HCT116 (cell line): ENCODE results near the gene MAP1LC3B2. TPM values are rescaled to one million over a fixed set of nuclear protein-coding genes. Genes with fewer than 3 reads are reported as not detected.

Experiments used
- ATAC-seq: fragments of 200-7000 bp; cut with Tn5 transposase; 2 replicates; pipeline ENCODE4 v1.9.1; 2020; ENCODE audit warnings: mild to moderate bottlenecking, moderate library complexity
- BruUV-seq: library from RNA; stranded (reverse); fragments of 400-500 nt; replicated peaks from 2 replicates; lab custom pipeline; 2021; lab: Mats Ljungman, UMichigan
- CTCF ChIA-PET: fragments of 300-600 bp; sonication (Branson Sonifier 250); formaldehyde crosslinking; loops from one replicate; lab custom pipeline; 2021; ENCODE audit warnings: antibody characterized with exemption; lab: Charles Lee
- POLR2A ChIA-PET: fragments of 300-600, 350-600 bp; sonication (Branson Sonifier 250); formaldehyde crosslinking; loops from one replicate; lab custom pipeline; 2021; ENCODE audit warnings: antibody characterized with exemption; lab: Charles Lee
- RAD21 ChIA-PET, 2 experiments: fragments of 300-600 bp; sonication (Branson Sonifier 250); formaldehyde crosslinking; loops; one replicate each; lab custom pipeline; 2023; ENCODE audit warnings: low total read pairs in 2 of 2; ENCODE audit not compliant: uncharacterized antibody in 2 of 2, unreplicated experiment in 2 of 2, low non-redundant PET in 1 of 2; lab: Charles Lee
- DNase-seq: peaks from one replicate; pipeline ENCODE4 v3.0.0-alpha.2; 2010; ENCODE audit warnings: low read depth, low spot score
- H2AFZ ChIP-seq: fragments of 200-600 bp; shearing (Covaris generic), sonication (generic); 2 replicates; pipeline ENCODE4 v1.6.1; 2017; ENCODE audit warnings: low read depth, mixed run types, mixed read lengths, antibody characterized with exemption, low read length; ENCODE audit not compliant: poor library complexity, severe bottlenecking
- H3K27ac ChIP-seq: 2 replicates; pipeline ENCODE4 v1.5.1; 2012; ENCODE audit warnings: low read depth, low read length
- H3K27me3 ChIP-seq: fragments of 200-600 bp; sonication (generic); 2 replicates; pipeline ENCODE4 v1.6.1; 2016; ENCODE audit warnings: mixed run types, low read length, mixed read lengths; ENCODE audit not compliant: insufficient read depth
- H3K36me3 ChIP-seq, 2 experiments: fragments of 200-500 bp in 1 of 2; fragments of 200-600 bp in 1 of 2; sonication (Bioruptor generic) in 1 of 2; sonication (generic) in 1 of 2; 2 replicates each; pipeline versions ENCODE4 v1.5.1 to v1.6.1; 2014 to 2016; ENCODE audit warnings: low read length in 2 of 2, inconsistent platforms in 1 of 2, mixed read lengths in 1 of 2, mixed run types in 1 of 2; ENCODE audit not compliant: insufficient read depth in 2 of 2, control insufficient read depth in 1 of 2
- H3K4me1 ChIP-seq, 2 experiments: fragments of 200-600 bp in 1 of 2; sonication (generic) in 1 of 2; 2 replicates each; pipeline versions ENCODE4 v1.5.1 to v1.6.1; 2012 to 2017; ENCODE audit warnings: low read length in 2 of 2, inconsistent platforms in 1 of 2, mild to moderate bottlenecking in 1 of 2, mixed read lengths in 1 of 2, mixed run types in 1 of 2, moderate library complexity in 1 of 2; ENCODE audit not compliant: insufficient read depth in 2 of 2, control insufficient read depth in 1 of 2
- H3K4me2 ChIP-seq: fragments of 200-600 bp; sonication (generic); 2 replicates; pipeline ENCODE4 v1.6.1; 2017; ENCODE audit warnings: mixed run types, low read length, mixed read lengths
- H3K4me3 ChIP-seq, 2 experiments: fragments of 200-600 bp in 1 of 2; sonication (generic) in 1 of 2; replicated peaks in 1 of 2; 2 replicates each; pipeline ENCODE4 v1.5.1; 2011 to 2016; ENCODE audit warnings: low read length in 2 of 2, control low read depth in 1 of 2, low read depth in 1 of 2, mild to moderate bottlenecking in 1 of 2, mixed read lengths in 1 of 2, mixed run types in 1 of 2
- H3K79me2 ChIP-seq: fragments of 200-600 bp; sonication (generic); 2 replicates; pipeline ENCODE4 v1.6.1; 2017; ENCODE audit warnings: mild to moderate bottlenecking, mixed run types, low read length, moderate library complexity, mixed read lengths; ENCODE audit not compliant: insufficient read depth
- H3K9ac ChIP-seq: fragments of 200-600 bp; sonication (generic); 2 replicates; pipeline ENCODE4 v1.6.1; 2016; ENCODE audit warnings: low read length, mixed read lengths
- H3K9me2 ChIP-seq: fragments of 200-600 bp; sonication (generic), shearing (Covaris generic); 2 replicates; pipeline ENCODE4 v1.6.1; 2017; ENCODE audit warnings: mixed run types, mild to moderate bottlenecking, moderate library complexity; ENCODE audit not compliant: insufficient read depth
- H3K9me3 ChIP-seq, 2 experiments: fragments of 200-500 bp in 1 of 2; fragments of 200-600 bp in 1 of 2; sonication (Bioruptor generic) in 1 of 2; sonication (generic) in 1 of 2; 2 replicates each; pipeline ENCODE4 v1.6.1; 2014 to 2017; ENCODE audit warnings: low read length in 2 of 2, mixed read lengths in 2 of 2, inconsistent platforms in 1 of 2, low read depth in 1 of 2, mild to moderate bottlenecking in 1 of 2, mixed run types in 1 of 2, moderate library complexity in 1 of 2; ENCODE audit not compliant: control insufficient read depth in 1 of 2, insufficient read depth in 1 of 2
- H4K20me1 ChIP-seq: fragments of 200-600 bp; sonication (generic), shearing (Covaris generic); 2 replicates; pipeline ENCODE4 v1.6.1; 2017; ENCODE audit warnings: mixed run types, mild to moderate bottlenecking, moderate library complexity; ENCODE audit not compliant: insufficient read depth
- CBX3 ChIP-seq: IDR thresholded peaks from 2 replicates; pipeline ENCODE4 v1.6.1; 2012; ENCODE audit warnings: low read depth
- ELF1 ChIP-seq: IDR thresholded peaks from 2 replicates; pipeline ENCODE4 v1.6.1; 2012; ENCODE audit warnings: low read depth, borderline replicate concordance
- MAX ChIP-seq: IDR thresholded peaks from 2 replicates; pipeline ENCODE4 v1.6.1; 2012
- POLR2A ChIP-seq: IDR thresholded peaks from 2 replicates; pipeline ENCODE4 v1.7.0; 2011; ENCODE audit warnings: borderline replicate concordance; ENCODE audit not compliant: insufficient read depth, insufficient read length; ENCODE audit errors: extremely low read depth
- REST ChIP-seq: IDR thresholded peaks from 2 replicates; pipeline ENCODE4 v1.6.1; 2012; ENCODE audit warnings: low read depth
- SIN3A ChIP-seq: IDR thresholded peaks from 2 replicates; pipeline ENCODE4 v1.6.1; 2012; ENCODE audit warnings: low read depth
- SP1 ChIP-seq: IDR thresholded peaks from 2 replicates; pipeline ENCODE4 v1.6.1; 2012; ENCODE audit warnings: low read depth
- ZNF274 ChIP-seq: fragments of 200-500 bp; sonication (Bioruptor generic); IDR thresholded peaks from 2 replicates; pipeline ENCODE4 v1.6.1; 2014; ENCODE audit warnings: mild to moderate bottlenecking, low read depth, low read length, inconsistent platforms
- intact Hi-C: fragments of 100-400 bp; cut with micrococcal nuclease; formaldehyde crosslinking; loops from 2 replicates; pipeline ENCODE4 v1.10.0; 2022
- total RNA-seq: library from RNA; stranded (reverse); gene quantifications from one replicate; pipeline ENCODE4 v1.2.1, GENCODE V29; 2021; ENCODE audit not compliant: unreplicated experiment

Gene MAP1LC3B2
- total RNA-seq, 1 experiment from 2014 or later: 4.7 TPM

- intact Hi-C loops: no loop called here
- Histone ChIP-seq H3K27ac (no peak overlapping the region), H3K36me3 (no peaks in the 10 kb centered on the region), H3K4me1 (peaks cover 0 to 16% of the 10 kb centered on the region in 2 experiments; a peak in 1 of 4 replicates), H3K9me3 (peaks cover 0 to 25% of the 10 kb centered on the region in 2 experiments; a peak in 2 of 4 replicates), H3K9ac (no peak overlapping the region), H3K4me3 (no peak overlapping the region), H2AFZ (no peak overlapping the region), H3K79me2 (no peaks in the 10 kb centered on the region), H3K27me3 (no peaks in the 10 kb centered on the region), H3K9me2 (no peaks in the 10 kb centered on the region), H4K20me1 (no peaks in the 10 kb centered on the region), H3K4me2 (no peak overlapping the region)
- ChIA-PET POLR2A (no interaction called here), CTCF (interaction anchor here (2.3 kb wide), 1 partner anchor 11 kb away, joined by 9 read pairs; no protein-coding TSS in a partner anchor), RAD21 (no interaction called here)
- no TSS peak for BruUV-seq
- DNase-seq: no peak
- no peak for ATAC-seq
- TF ChIP-seq ZNF274 (no peak), ELF1 (no peak), REST (no peak), SP1 (no peak), SIN3A (no peak), CBX3 (no peak), MAX (no peak), POLR2A (no peak)
- TF ChIP-seq, all 23 proteins: peak for 0
Observed at GRCh38 chr12:116621194-116621593, 62.0 kb downstream of the MAP1LC3B2 start.
